22Rv1 (cell line): ENCODE data around the gene RAB20.

Experiments used
- H3K27ac ChIP-seq: fragments of 450-650 bp; 2 replicates; pipeline ENCODE4 v1.5.1; 2017
- CTCF ChIP-seq: fragments of 450-650 bp; IDR thresholded peaks from 2 replicates; pipeline ENCODE4 v1.5.1; 2017; ENCODE audit warnings: mild to moderate bottlenecking
- ZFX ChIP-seq: fragments of 450-650 bp; IDR thresholded peaks from 2 replicates; pipeline ENCODE4 v1.6.1; 2017; ENCODE audit warnings: antibody characterized with exemption, borderline replicate concordance

Gene RAB20

GRCh38 chr13:110546378-110546777 lies 15.1 kb downstream of the RAB20 start:
- TF ChIP-seq ZFX (no peak), CTCF (no peak)
- no peak overlapping the region for H3K27ac ChIP-seq

- H3K27ac ChIP-seq = no peak overlapping the region
- TF ChIP-seq ZFX (no peak), CTCF (no peak)
Observed at GRCh38 chr13:110542169-110542796, 19.2 kb downstream of the RAB20 start.

- no peak for TF ChIP-seq ZFX
- TF ChIP-seq CTCF = no peak
- peak overlapping the region; percentile 25; the same call in 1 of the 2 replicates for H3K27ac ChIP-seq
Observed at GRCh38 chr13:110541526-110541920, 20.0 kb downstream of the RAB20 start.

- TF ChIP-seq ZFX (no peak), CTCF (no peak)
- peak overlapping the region; percentile 25; the same call in 1 of the 2 replicates for H3K27ac ChIP-seq
Observed at GRCh38 chr13:110540871-110541525, 20.5 kb downstream of the RAB20 start.

GRCh38 chr13:110539894-110540293 lies 21.6 kb downstream of the RAB20 start:
- TF ChIP-seq CTCF = no peak
- TF ChIP-seq ZFX = no peak
- no peak overlapping the region for H3K27ac ChIP-seq

GRCh38 chr13:110538632-110539031 lies 22.9 kb downstream of the RAB20 start:
- TF ChIP-seq ZFX = no peak
- TF ChIP-seq CTCF = no peak
- no peak overlapping the region for H3K27ac ChIP-seq

GRCh38 chr13:110536006-110536693 lies 25.4 kb downstream of the RAB20 start:
- no peak for TF ChIP-seq CTCF
- no peak for TF ChIP-seq ZFX
- H3K27ac ChIP-seq = no peak overlapping the region
